ENCODE measurements around the gene SGIP1. TPM values are rescaled to one million over a fixed set of nuclear protein-coding genes. Genes with fewer than 3 reads are reported as not detected.
A peak's percentile ranks its signal among the peaks of the same experiment; 100 is the strongest.

The SGIP1 gene
- total RNA-seq, 1 donor: 180 TPM

- no peak overlapping the region for H3K4me3 ChIP-seq (ENCODE audit: low read depth, low read length)
- TF ChIP-seq, protein P1, sequence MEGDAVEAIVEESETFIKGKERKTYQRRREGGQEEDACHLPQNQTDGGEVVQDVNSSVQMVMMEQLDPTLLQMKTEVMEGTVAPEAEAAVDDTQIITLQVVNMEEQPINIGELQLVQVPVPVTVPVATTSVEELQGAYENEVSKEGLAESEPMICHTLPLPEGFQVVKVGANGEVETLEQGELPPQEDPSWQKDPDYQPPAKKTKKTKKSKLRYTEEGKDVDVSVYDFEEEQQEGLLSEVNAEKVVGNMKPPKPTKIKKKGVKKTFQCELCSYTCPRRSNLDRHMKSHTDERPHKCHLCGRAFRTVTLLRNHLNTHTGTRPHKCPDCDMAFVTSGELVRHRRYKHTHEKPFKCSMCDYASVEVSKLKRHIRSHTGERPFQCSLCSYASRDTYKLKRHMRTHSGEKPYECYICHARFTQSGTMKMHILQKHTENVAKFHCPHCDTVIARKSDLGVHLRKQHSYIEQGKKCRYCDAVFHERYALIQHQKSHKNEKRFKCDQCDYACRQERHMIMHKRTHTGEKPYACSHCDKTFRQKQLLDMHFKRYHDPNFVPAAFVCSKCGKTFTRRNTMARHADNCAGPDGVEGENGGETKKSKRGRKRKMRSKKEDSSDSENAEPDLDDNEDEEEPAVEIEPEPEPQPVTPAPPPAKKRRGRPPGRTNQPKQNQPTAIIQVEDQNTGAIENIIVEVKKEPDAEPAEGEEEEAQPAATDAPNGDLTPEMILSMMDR (IDR thresholded peaks at IDR 0.05; ENCODE audit: insufficient read depth, low read depth, low read length): no peak
- no peak for DNase-seq (ENCODE audit: low read depth)
Measured at GRCh38 chr1:66494482-66494881, 39.5 kb upstream of the SGIP1 start.

GRCh38 chr1:66495495-66495894 is 38.5 kb upstream of the SGIP1 start:
- H3K4me3 ChIP-seq (ENCODE audit: low read depth, low read length): no peak overlapping the region
- TF ChIP-seq, protein P1 (IDR thresholded peaks at IDR 0.05; ENCODE audit: insufficient read depth, low read depth, low read length): no peak
- DNase-seq (ENCODE audit: low read depth): peak; percentile 19

DNA sequence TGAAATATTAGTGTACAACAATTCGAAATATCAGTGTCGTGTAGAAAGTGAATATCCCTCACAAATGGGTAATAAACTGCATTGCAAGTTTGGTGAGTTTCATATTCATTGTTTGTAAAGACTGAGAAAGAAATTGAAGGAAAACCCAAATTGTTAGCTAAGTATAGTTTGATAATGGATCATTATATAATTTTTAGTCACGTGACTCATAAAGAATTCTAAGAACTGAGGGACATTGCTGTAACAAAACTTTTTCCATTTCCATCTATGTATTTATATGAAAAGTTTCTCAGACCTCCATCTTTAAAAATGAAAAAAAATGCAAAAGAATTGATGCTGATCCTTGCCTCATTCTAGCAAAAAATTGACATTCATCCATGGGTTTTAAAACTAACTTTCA is 36.0 kb upstream of the SGIP1 start:
- H3K4me3 ChIP-seq (ENCODE audit: low read depth, low read length): no peak overlapping the region
- DNase-seq (ENCODE audit: low read depth): no peak
- TF ChIP-seq, protein P1 (IDR thresholded peaks at IDR 0.05; ENCODE audit: insufficient read depth, low read depth, low read length): no peak

- DNase-seq (ENCODE audit: low read depth): no peak
- no peak overlapping the region for H3K4me3 ChIP-seq (ENCODE audit: low read depth, low read length)
- TF ChIP-seq, protein P1 (IDR thresholded peaks at IDR 0.05; ENCODE audit: insufficient read depth, low read depth, low read length): no peak
Measured at GRCh38 chr1:66500301-66500700, 33.7 kb upstream of the SGIP1 start.

GRCh38 chr1:66502086-66502485 is 31.9 kb upstream of the SGIP1 start:
- TF ChIP-seq, protein P1 (IDR thresholded peaks at IDR 0.05; ENCODE audit: insufficient read depth, low read depth, low read length): no peak
- no peak overlapping the region for H3K4me3 ChIP-seq (ENCODE audit: low read depth, low read length)
- DNase-seq (ENCODE audit: low read depth): no peak

GRCh38 chr1:66503841-66504470 is 30.0 kb upstream of the SGIP1 start:
- DNase-seq (ENCODE audit: low read depth): peak; percentile 82
- H3K4me3 ChIP-seq (ENCODE audit: low read depth, low read length): peak overlapping the region; percentile 17
- TF ChIP-seq, protein P1 (IDR thresholded peaks at IDR 0.05; ENCODE audit: insufficient read depth, low read depth, low read length): peak; percentile 79
